HG03575 (cell line): Measurements from ENCODE around the gene DMRTC2.

ENCODE experiments used
- ATAC-seq: cut with Tn5 transposase; IDR thresholded peaks from one replicate; pipeline ENCODE4 v1.9.1; 2021; ENCODE audit not compliant: unreplicated experiment, insufficient number of reproducible peaks, low FRiP score; ENCODE audit errors: extremely low read depth

The DMRTC2 gene

DNA sequence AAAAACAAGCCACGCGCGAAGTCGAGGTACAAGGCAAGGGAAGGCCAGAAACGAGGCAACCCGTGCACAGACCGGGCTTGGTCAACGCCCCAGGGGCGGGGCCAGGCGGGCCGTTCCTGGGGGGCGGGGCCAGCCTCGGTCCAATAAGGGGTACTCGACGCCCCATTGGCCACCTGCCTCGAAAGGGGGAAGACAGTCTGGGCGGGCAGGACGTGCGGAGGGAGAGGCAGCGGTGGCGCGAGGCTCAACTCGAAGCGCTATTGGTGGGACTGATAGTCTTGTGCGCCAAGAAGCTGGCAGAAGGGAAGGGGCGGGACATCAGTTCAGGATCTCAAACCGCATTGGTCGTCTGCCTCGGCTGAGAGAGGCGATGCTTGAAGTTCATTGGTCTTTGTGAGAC lies 241 bp upstream of the DMRTC2 start, which contains the start of gene LYPD4:
LYPD4 (minus strand) TSS at position 83 of the 400 bp plus-strand sequence. CDS start 5,398 bp downstream, outside the sequence.
- ATAC-seq, result no peak

DNA sequence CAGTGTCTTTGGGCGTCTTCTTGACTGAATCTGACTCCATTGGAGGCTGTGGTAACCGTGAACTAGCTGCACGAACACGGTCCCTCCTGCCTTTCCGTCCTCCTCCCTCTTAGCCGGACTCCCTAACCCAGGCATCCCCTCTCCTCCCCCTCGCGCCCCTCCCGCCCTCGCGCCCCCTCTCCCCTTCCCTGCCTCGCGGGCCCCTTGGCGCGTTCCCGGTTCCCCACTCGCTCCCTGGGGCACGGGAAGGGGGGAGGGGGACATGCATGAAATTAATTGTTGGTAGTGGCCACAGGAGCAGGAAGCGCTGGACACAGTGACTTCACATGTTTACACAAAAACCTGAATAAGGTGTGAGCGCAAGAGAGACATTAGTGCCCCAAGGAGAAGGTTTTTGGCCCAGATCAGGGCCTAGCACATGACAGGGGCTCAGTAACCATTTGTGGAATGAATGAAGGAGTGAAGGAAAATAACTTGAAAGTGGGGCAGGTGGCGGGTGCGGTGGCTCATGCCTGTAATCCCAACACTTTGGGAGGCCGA lies 279 bp downstream of the DMRTC2 start:
- no peak for ATAC-seq

GRCh38 chr19:41847351-41848105 lies 2.7 kb downstream of the DMRTC2 start:
- no peak for ATAC-seq

DNA sequence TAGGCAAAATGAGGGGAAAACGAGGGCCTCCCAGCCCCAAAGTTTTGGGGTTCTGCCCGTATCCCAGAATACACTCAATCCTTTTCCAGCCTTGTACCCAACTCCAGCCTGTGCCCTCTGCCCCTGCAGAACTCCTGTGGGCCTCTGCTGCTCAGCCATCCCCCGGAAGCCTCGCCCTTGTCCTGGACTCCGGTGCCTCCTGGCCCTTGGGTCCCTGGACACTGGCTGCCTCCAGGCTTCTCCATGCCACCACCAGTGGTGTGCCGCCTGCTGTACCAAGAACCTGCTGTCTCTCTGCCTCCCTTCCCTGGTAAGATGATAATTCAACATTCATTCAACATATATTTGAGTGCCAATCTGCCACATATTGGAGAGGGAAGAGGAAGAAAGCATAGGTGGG lies 3.8 kb downstream of the DMRTC2 start:
- no peak for ATAC-seq

GRCh38 chr19:41849067-41849466 lies 4.2 kb downstream of the DMRTC2 start:
- no peak for ATAC-seq

GRCh38 chr19:41850381-41850780 lies 5.5 kb downstream of the DMRTC2 start:
- ATAC-seq, result no peak

- ATAC-seq, result no peak
These were observed 6.6 kb downstream of the DMRTC2 start for GRCh38 chr19:41851456-41851855.

DNA sequence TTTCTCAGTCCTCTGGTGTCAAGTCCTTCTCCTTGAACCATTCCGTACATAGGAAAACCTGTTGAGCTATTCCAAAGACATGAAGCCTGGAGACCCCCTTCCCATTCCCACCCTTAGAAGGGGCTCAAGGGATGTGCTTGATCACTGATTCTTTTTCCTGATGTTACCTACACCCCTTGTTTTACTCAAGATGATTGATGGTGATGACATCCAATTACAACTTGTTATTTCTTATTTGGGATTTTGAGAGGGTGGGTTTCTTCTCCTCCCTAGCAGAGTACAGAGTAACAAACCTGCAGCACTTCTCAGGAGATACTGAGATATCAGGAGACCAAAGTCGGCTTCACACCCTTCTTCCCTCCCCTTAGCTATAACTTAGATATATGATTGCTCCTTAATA lies 8.5 kb downstream of the DMRTC2 start:
- no peak for ATAC-seq

- ATAC-seq, result no peak
These were observed 8.9 kb downstream of the DMRTC2 start for GRCh38 chr19:41853768-41854167.

GRCh38 chr19:41859213-41859617 lies 14.4 kb downstream of the DMRTC2 start:
- no peak for ATAC-seq

DNA sequence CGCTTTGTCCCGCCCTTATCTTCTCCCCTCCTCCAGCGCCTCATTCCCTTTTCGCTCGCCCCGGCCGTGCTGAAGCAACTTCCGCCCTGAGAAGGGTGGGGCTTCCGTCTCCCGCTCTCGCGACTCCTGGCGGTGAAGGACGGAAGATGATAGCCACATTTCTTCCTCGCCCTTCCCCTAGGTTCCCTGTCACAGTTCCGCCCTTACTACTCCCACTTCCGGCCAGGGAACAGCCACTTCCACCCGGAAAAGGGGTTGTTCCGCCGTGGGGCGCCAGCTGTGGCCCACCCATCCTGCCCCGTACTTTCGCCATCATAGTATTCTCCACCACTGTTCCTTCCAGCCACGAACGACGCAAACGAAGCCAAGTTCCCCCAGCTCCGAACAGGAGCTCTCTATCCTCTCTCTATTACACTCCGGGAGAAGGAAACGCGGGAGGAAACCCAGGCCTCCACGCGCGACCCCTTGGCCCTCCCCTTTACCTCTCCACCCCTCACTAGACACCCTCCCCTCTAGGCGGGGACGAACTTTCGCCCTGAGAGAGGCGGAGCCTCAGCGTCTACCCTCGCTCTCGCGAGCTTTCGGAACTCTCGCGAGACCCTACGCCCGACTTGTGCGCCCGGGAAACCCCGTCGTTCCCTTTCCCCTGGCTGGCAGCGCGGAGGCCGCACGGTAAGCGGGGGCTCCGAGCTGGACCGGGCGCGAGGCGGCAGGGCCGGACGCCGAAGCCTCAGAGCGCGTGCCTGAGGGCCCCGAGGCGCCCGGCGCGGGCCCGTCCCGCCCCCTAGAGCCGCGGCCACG lies 15.0 kb downstream of the DMRTC2 start, which contains the start of gene RPS19:
RPS19 (plus strand) TSS at position 638 of the 801 bp plus-strand sequence. CDS start 520 bp downstream, outside the sequence.
- ATAC-seq, result peak; percentile 49

DNA sequence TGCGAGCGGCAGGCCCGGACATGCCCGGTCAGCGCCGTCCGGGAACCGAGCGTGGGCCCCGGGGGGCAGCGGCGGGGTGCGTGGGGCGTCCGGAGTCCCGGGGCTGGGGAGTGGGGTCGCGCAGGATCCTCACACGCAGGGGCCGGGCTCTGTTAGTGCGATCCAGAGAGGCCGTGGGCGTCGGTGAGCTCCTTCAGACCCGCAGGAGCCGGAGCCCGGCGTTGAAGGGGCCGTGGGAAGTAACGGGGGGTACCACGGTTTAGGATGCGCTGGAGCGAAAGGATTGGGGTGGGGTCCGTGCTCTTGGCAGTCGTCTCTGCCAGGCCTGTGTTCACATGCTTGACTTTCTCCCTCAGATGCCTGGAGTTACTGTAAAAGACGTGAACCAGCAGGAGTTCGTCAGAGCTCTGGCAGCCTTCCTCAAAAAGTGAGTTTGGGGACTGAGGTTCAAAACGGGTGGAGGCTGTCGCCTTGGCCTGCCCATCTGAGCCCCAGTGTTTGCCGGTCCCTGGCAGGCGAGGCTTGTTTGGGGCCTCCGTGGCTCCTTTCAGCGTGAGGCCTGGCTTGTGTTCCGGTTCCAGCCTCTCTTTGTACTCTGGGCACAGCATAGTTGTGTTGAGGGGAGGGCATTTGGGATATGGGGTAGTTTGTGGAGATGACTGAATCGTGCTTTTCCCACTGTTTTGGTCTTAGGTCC lies 15.7 kb downstream of the DMRTC2 start:
- no peak for ATAC-seq

- no peak for ATAC-seq
These were observed 16.4 kb downstream of the DMRTC2 start for GRCh38 chr19:41861116-41861768.

GRCh38 chr19:41861846-41862245 lies 17.0 kb downstream of the DMRTC2 start:
- no peak for ATAC-seq

GRCh38 chr19:41862445-41862986 lies 17.7 kb downstream of the DMRTC2 start:
- ATAC-seq, result no peak

DNA sequence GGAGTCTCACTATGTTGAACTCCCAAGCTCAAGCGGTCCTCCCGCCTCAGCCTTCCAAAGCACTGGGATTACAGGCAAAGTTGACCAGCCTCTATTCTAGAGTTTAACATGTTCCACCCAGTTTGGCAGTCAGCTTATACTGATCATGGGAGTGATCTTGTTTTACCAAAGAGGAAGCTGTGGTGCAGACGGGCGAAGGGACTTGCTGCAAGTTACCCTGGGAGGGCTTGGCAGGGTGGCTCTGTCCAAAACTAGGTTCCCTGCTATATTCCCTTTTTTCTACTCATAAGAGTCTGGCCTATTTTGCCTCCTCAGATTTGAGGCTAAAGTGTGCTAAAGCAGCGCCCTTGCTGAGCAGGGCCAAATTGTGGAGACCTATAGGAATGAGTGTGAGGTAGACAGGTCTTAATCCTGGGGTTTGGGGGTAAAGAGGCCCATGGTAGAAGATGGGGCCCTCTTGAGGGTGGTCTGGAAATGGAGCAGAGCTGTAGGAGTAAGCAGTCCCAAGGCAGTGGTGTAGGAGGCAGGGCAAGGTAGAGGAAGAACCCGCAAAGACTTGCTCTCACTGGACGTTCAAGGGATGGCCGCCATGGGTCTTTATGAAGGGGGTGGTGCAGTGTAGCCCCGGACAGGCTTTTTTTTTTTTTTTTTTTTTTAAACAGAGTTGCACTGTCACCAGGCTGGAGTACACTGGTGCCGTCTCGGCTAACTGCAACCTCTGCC lies 18.5 kb downstream of the DMRTC2 start:
- no peak for ATAC-seq

- ATAC-seq, result no peak
These were observed 19.5 kb downstream of the DMRTC2 start for GRCh38 chr19:41864374-41864773.

GRCh38 chr19:41866284-41866683 lies 21.4 kb downstream of the DMRTC2 start:
- no peak for ATAC-seq
